GM18511 (cell line): ENCODE data around the gene HCCS.
A peak's percentile ranks its signal among the peaks of the same experiment; 100 is the strongest.
"Not testable (repeated sequence)": the region's sequence is repeated elsewhere in the genome, so short reads cannot be mapped to it uniquely, and the experiment has no call there.

Experiments
- ATAC-seq: cut with Tn5 transposase; IDR thresholded peaks from one replicate; pipeline ENCODE4 v1.9.1; 2021; ENCODE audit warnings: mild to moderate bottlenecking, moderate library complexity; ENCODE audit not compliant: unreplicated experiment

HCCS gene

DNA sequence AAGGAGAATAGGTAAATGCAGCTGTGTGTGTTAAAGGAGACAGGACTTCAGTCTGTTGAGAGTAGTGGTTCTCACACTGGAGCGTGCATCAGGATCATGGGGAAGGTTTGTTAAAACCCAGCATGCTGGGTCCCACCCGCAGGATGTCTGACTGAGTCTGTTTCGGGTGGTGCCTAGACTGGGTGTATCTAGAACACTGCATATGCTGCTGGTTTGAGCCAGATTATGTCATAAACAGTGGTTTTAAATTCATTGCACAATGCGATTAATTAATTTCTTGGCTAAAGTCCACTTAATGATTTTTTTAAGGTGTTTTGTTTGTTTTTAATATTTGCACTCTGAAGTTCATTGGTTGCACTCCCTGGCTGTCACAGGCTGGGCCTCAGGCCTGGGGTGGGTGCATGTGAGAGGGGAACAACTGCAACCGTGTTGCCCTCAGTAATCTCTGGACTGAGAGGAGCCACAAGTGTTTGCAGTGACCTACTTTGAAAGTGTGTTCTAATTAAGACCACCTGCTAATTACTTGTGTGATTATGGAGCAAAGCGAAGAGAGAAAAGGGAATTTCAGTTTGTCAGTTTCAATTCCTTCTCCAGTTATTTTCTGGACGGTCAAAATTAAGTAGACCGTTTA is 8.3 kb downstream of the HCCS start:
- no peak for ATAC-seq

- not testable (repeated sequence) for ATAC-seq
Measured at GRCh38 chrX:11123087-11123486, 12.0 kb downstream of the HCCS start.

GRCh38 chrX:11124112-11124511 is 13.0 kb downstream of the HCCS start:
- ATAC-seq = no peak

DNA sequence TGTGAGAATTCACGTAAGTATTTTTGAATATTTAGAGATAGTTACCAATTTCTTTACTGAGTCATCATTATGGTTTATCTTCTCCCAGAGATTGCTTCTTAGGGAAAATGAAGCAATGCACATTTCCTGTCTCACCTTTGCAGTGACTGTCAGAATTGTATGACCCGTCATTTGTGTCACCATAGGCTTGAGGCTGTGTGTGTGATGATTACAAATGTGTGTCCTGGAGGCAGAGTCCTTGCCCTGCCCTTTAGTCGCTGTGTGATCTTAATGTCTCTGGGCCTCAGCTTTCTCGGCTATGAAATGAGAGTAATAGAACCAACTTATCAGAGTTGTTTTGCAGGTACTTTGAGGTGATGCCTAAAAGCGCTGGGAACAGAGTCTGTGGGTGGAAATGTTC is 13.9 kb downstream of the HCCS start:
- no peak for ATAC-seq

GRCh38 chrX:11129534-11130105 is 18.5 kb downstream of the HCCS start:
- no peak for ATAC-seq

- ATAC-seq = no peak
Measured at GRCh38 chrX:11130136-11130535, 19.0 kb downstream of the HCCS start.

GRCh38 chrX:11131146-11131545 is 20.0 kb downstream of the HCCS start:
- no peak for ATAC-seq

GRCh38 chrX:11135564-11136185 is 24.5 kb downstream of the HCCS start:
- no peak for ATAC-seq

DNA sequence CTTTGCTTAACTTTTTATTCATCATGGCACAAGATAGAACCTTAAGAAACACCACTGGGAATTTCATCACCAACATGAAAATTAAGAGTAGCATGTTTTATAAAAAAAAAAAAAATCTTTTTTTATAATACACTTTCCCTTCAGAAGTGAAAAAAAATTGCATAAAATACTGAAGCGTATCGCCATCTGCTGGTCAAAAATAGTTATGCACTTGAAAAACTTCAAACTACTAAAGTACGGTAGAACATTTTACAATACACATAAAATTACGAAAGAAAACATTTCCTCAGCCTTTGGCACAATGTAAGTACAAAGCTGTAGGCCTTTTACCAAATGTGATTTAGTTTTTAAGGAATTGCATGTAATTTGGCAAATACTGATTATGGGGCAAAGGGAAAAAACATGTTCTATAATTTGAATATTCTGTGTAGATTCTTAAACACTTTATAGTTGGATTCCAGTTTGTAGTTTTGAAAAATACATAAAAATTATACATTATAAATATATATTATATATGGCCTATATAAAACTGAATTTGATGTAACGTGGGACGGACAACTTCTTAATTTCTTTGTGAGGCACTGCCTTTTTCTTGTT is 26.5 kb downstream of the HCCS start:
- ATAC-seq = no peak

DNA sequence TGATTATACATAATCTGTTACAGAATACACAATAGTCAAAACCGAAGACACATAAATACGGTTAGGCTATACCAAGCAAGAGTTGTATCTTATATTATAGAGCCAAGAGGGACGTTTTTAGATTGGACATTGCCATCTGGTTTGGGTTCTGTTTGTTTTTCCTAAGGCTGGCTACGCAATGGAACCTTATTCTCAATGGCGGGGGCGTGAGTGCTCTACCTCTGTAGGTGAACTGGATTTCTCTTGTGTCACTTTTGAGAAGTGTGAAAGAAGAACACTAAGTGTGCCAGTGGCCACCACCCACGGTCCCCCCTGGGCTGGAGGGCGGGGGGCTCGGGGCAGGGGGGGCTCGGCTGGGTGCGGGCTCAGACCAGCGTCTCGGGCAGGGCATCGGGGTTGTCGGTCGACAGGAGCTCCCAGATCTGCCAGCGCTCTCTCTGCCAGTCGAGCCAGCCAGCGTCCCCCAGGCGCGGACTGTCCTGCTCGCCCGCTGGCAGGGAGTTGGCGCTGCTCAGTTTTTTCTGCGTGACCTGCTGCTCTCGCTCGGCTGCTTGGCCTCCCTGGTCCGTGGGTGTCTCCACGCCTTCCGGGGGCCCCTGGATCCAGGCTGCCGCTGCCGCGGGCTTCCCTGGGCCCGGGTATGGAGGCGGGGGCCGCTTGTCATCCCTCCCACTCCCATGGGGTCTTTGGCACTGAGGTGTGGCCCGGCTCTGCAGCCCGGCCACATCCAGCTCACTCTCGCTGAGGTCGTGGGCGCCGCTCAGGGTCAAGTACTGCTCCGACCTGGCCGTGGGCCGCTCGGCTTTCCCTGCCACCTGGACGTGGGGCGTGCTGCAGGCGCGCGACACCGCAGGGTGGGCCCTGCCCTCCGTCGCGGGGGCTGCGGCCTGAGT is 27.6 kb downstream of the HCCS start:
- no peak for ATAC-seq

- peak; percentile 91 for ATAC-seq
Measured at GRCh38 chrX:11143931-11144678, 33.0 kb downstream of the HCCS start.

GRCh38 chrX:11146411-11146810 is 35.3 kb downstream of the HCCS start:
- no peak for ATAC-seq

- no peak for ATAC-seq
Measured at GRCh38 chrX:11148401-11148800, 37.3 kb downstream of the HCCS start.

DNA sequence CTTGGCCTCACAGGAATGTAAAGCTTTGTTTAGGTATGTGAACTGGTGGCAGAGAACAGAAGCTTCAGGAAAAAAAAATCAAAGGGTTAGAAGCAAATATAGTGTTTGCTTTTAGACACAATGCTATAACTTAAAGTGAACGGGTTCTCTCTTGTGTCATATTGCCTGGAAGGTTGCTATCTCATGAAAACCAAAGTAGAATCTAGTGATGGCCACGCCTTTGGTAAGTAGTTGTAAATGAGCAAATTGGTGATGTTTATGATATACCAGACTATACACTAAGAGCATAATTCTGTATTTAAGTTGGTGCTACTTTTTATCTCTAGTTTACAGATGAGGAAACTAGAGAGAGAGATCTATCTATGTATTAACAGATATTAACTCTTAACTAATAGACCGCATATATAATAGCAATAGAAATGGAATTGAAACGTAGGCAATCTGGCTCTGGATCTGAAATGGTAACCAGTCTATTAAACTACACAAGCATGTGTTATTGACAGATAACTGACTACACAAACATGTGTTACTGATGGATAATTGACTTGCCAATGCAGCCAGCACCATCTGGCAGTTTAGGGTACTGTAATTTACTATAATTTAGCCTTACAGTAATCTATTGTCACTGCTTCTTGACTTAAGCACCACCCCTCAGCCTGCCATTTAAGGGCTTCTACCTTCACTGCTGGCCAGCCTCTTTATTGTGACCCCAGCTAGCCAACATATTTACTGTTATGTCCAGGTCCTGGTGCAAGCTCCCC is 40.8 kb downstream of the HCCS start:
- no peak for ATAC-seq

GRCh38 chrX:11159149-11159548 is 48.0 kb downstream of the HCCS start:
- no peak for ATAC-seq

- ATAC-seq = no peak
Measured at GRCh38 chrX:11164433-11164832, 53.3 kb downstream of the HCCS start.

GRCh38 chrX:11171956-11172355 is 60.8 kb downstream of the HCCS start:
- ATAC-seq = no peak

- no peak for ATAC-seq
Measured at GRCh38 chrX:11172415-11172814, 61.3 kb downstream of the HCCS start.
